Measurements from ENCODE around the gene PKP4. TPM values are rescaled to one million over a fixed set of nuclear protein-coding genes. Genes with fewer than 3 reads are reported as not detected.

The PKP4 gene
- total RNA-seq, 1 experiment from 2014 or later, result 52.0 TPM

DNA sequence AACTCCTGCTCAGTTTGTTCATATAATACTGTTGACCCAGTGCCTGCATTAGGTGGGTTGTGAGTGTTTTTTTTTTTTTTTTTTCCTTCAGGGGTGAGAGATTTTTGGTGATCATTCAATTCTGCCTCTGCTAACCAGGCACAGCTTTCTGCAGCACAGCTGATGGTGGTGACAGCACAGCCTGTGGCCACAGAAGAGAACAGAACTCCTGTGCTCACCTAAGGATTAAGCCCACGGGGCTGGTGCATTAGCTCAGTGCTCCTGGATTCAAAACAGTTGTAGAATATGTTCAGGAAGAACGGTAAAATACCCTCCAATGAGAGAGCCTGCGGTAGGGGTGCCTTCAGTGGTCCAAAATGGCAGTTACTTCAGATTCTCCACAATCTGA lies 42.0 kb downstream of the PKP4 start:
- H3K27ac Mint-ChIP-seq, result peak overlapping the region; percentile 15 to 56 (median 32); a peak in 4 of 7 replicates
- Histone ChIP-seq H2AK5ac (ENCODE audit: insufficient read length, low read length) (no peak overlapping the region), H3K18ac (ENCODE audit: insufficient read length, low read depth, low read length) (no peak overlapping the region), H2BK5ac (ENCODE audit: insufficient read length, low read length) (no peak overlapping the region), H3K4me1 (ENCODE audit: insufficient read depth, low read length) (no peaks in the 10 kb centered on the region; the same call in 1 of the 2 replicates), H3K9me3 (ENCODE audit: control insufficient read depth, low read depth, low read length) (no peaks in the 10 kb centered on the region), H3K14ac (ENCODE audit: insufficient read depth, low read length) (no peak overlapping the region), H2AFZ (ENCODE audit: low read length) (no peak overlapping the region), H2BK12ac (ENCODE audit: insufficient read length, low read depth, low read length) (no peak overlapping the region), H2BK120ac (ENCODE audit: low read depth, low read length, poor library complexity, severe bottlenecking) (no peak overlapping the region), H3K23ac (ENCODE audit: insufficient read length, low read depth, low read length) (no peak overlapping the region), H3K4ac (ENCODE audit: low read depth, low read length) (no peak overlapping the region), H4K5ac (ENCODE audit: insufficient read length, low read depth, low read length) (no peak overlapping the region), H3K23me2 (ENCODE audit: insufficient read length, low read depth, low read length, poor library complexity, severe bottlenecking) (no peaks in the 10 kb centered on the region), H2BK15ac (ENCODE audit: low read depth, low read length) (0 out of 2 replicates have a peak overlapping the region, but pooled peaks have one; percentile 10), H3K27ac (ENCODE audit: insufficient read length, low read depth, low read length) (peak overlapping the region; percentile 52), H3K79me2 (ENCODE audit: insufficient read depth, low read length) (peaks cover 6% of the 10 kb centered on the region; the same call in 1 of the 2 replicates), H3T11ph (ENCODE audit: low read length) (no peak overlapping the region), H3K4me2 (ENCODE audit: insufficient read depth, insufficient read length, low read length) (no peak overlapping the region), H3K27me3 (ENCODE audit: insufficient read depth, low read length) (no peaks in the 10 kb centered on the region), H3K56ac (ENCODE audit: insufficient read length, low read depth, low read length) (no peak overlapping the region), H4K91ac (ENCODE audit: insufficient read length, low read depth, low read length) (no peak overlapping the region), H4K20me1 (ENCODE audit: control insufficient read depth, insufficient read depth, insufficient read length) (no peaks in the 10 kb centered on the region), H2BK20ac (ENCODE audit: low read depth, low read length, poor library complexity, severe bottlenecking) (no peak overlapping the region), H3K9ac (ENCODE audit: extremely low read depth, insufficient read length, low read length) (no peak overlapping the region), H3K79me1 (ENCODE audit: insufficient read depth, low read depth, low read length, poor library complexity, severe bottlenecking) (peaks cover 4% of the 10 kb centered on the region), H4K8ac (replicated peaks; ENCODE audit: insufficient read length, low read depth, low read length) (no peak overlapping the region)
- H3K9me3 Mint-ChIP-seq, result no peaks in the 10 kb centered on the region
- DNase-seq, result no peak
- H3K4me1 Mint-ChIP-seq, result peaks cover 31 to 33% of the 10 kb centered on the region in 2 experiments
- H3K36me3 Mint-ChIP-seq (ENCODE audit: insufficient read depth in 1 of 3, low read depth in 3 of 3), result no peaks in the 10 kb centered on the region
- no peak overlapping the region for H3K4me3 Mint-ChIP-seq
- H3K27me3 Mint-ChIP-seq (ENCODE audit: low read depth), result no peaks in the 10 kb centered on the region
- WGBS (ENCODE audit: extremely low coverage, insufficient read length, low lambda C conversion rate), result no CpG with 5 or more reads among the region's 3 CpGs
- TF ChIP-seq, protein P1, sequence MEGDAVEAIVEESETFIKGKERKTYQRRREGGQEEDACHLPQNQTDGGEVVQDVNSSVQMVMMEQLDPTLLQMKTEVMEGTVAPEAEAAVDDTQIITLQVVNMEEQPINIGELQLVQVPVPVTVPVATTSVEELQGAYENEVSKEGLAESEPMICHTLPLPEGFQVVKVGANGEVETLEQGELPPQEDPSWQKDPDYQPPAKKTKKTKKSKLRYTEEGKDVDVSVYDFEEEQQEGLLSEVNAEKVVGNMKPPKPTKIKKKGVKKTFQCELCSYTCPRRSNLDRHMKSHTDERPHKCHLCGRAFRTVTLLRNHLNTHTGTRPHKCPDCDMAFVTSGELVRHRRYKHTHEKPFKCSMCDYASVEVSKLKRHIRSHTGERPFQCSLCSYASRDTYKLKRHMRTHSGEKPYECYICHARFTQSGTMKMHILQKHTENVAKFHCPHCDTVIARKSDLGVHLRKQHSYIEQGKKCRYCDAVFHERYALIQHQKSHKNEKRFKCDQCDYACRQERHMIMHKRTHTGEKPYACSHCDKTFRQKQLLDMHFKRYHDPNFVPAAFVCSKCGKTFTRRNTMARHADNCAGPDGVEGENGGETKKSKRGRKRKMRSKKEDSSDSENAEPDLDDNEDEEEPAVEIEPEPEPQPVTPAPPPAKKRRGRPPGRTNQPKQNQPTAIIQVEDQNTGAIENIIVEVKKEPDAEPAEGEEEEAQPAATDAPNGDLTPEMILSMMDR (conservative IDR thresholded peaks at IDR 0.05), result no peak; the same call in 2 of the 3 replicates
